ENCODE results near the gene ZNF394. TPM values are rescaled to one million over a fixed set of nuclear protein-coding genes. Genes with fewer than 3 reads are reported as not detected.

The ZNF394 gene
- total RNA-seq, 1 experiment from 2014 or later: 24.2 TPM

DNA sequence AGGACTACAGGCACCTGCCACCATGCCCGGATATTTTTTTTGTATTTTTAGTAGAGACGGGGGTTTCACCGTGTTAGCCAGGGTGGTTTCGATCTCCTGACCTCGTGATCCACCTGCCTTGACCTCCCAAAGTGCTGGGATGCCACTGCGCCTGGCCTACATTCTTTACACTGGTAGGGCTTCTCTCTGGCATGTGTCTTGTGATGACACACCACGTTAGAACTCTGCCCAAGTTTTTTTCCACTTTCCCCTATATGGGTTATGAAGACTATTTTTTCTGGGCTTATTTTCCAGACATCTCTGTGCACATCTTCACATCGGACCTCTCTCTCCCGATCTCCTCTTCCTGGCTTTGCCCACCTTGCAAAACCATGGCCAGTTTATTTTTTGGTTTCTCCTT lies 41.1 kb upstream of the ZNF394 start:
- Mint-ChIP-seq H3K27ac (no peak overlapping the region), H3K4me1 (no peaks in the 10 kb centered on the region), H3K9me3 (peaks cover 74 to 78% of the 10 kb centered on the region in 2 experiments), H3K4me3 (peak overlapping the region in 1 of 2 experiments; percentile 3; a peak in 1 of 5 replicates), H3K27me3 (ENCODE audit: low read depth) (peaks cover 15% of the 10 kb centered on the region), H3K36me3 (ENCODE audit: insufficient read depth in 1 of 3, low read depth in 3 of 3) (peaks cover 26 to 35% (median 31%) of the 10 kb centered on the region in 3 experiments)
- Histone ChIP-seq H4K5ac (ENCODE audit: insufficient read length, low read depth, low read length) (no peak overlapping the region), H3K56ac (ENCODE audit: insufficient read length, low read depth, low read length) (no peak overlapping the region), H3K4me2 (ENCODE audit: insufficient read depth, insufficient read length, low read length) (no peak overlapping the region), H2BK12ac (ENCODE audit: insufficient read length, low read depth, low read length) (no peak overlapping the region), H3K4ac (ENCODE audit: low read depth, low read length) (no peak overlapping the region), H3K4me1 (ENCODE audit: insufficient read depth, low read length) (no peaks in the 10 kb centered on the region), H3K27me3 (ENCODE audit: insufficient read depth, low read length) (no peaks in the 10 kb centered on the region), H4K20me1 (ENCODE audit: control insufficient read depth, insufficient read depth, insufficient read length) (no peaks in the 10 kb centered on the region), H4K91ac (ENCODE audit: insufficient read length, low read depth, low read length) (no peak overlapping the region), H3T11ph (ENCODE audit: low read length) (no peak overlapping the region), H3K18ac (ENCODE audit: insufficient read length, low read depth, low read length) (no peak overlapping the region), H3K9ac (ENCODE audit: extremely low read depth, insufficient read length, low read length) (no peak overlapping the region), H2BK20ac (ENCODE audit: low read depth, low read length, poor library complexity, severe bottlenecking) (no peak overlapping the region), H2BK15ac (ENCODE audit: low read depth, low read length) (no peak overlapping the region), H3K23ac (ENCODE audit: insufficient read length, low read depth, low read length) (no peak overlapping the region), H2BK120ac (ENCODE audit: low read depth, low read length, poor library complexity, severe bottlenecking) (no peak overlapping the region), H3K27ac (ENCODE audit: insufficient read length, low read depth, low read length) (no peak overlapping the region), H2BK5ac (ENCODE audit: insufficient read length, low read length) (no peak overlapping the region), H2AK5ac (ENCODE audit: insufficient read length, low read length) (no peak overlapping the region), H2AFZ (ENCODE audit: low read length) (no peak overlapping the region), H3K79me1 (ENCODE audit: insufficient read depth, low read depth, low read length, poor library complexity, severe bottlenecking) (no peaks in the 10 kb centered on the region), H3K23me2 (ENCODE audit: insufficient read length, low read depth, low read length, poor library complexity, severe bottlenecking) (no peaks in the 10 kb centered on the region), H3K79me2 (ENCODE audit: insufficient read depth, low read length) (no peaks in the 10 kb centered on the region), H4K8ac (replicated peaks; ENCODE audit: insufficient read length, low read depth, low read length) (no peak overlapping the region), H3K9me3 (ENCODE audit: control insufficient read depth, low read depth, low read length) (peaks cover 11% of the 10 kb centered on the region), H3K14ac (ENCODE audit: insufficient read depth, low read length) (no peak overlapping the region)
- no peak for DNase-seq
- no CpG with 5 or more reads among the region's 9 CpGs for WGBS (ENCODE audit: extremely low coverage, insufficient read length, low lambda C conversion rate)
- no peak for TF ChIP-seq CTCF (conservative IDR thresholded peaks at IDR 0.05)

All from H9 (cell line).